HepG2 (cell line): ENCODE data around the gene EVA1C. TPM values are rescaled to one million over a fixed set of nuclear protein-coding genes. Genes with fewer than 3 reads are reported as not detected.

ENCODE experiments used
- ATAC-seq: fragments of 200-7000 bp; cut with Tn5 transposase; 3 replicates; pipeline ENCODE4 v1.9.1; 2020; ENCODE audit warnings: mild to moderate bottlenecking, moderate library complexity
- BruUV-seq: library from RNA; stranded (reverse); fragments of 400-500 nt; replicated peaks from 2 replicates; lab custom pipeline; 2021; lab: Mats Ljungman, UMichigan
- CTCF ChIA-PET: fragments of 300-600 bp; formaldehyde crosslinking; extraction: SDS; loops from one replicate; lab custom pipeline; 2021; ENCODE audit warnings: low total read pairs, inconsistent platforms, low intra/inter-chr PET ratio; lab: Yijun Ruan, JAX
- POLR2A ChIA-PET: fragments of 350-600 bp; sonication (Branson Sonifier 250); formaldehyde crosslinking; loops from one replicate; lab custom pipeline; 2020; ENCODE audit warnings: antibody characterized with exemption, inconsistent platforms; lab: Yijun Ruan, JAX
- DNase-seq: peaks from one replicate; pipeline ENCODE4 v3.0.0-alpha.2; 2015; ENCODE audit warnings: low spot score
- FAIRE-seq: peaks from 3 replicates; lab custom pipeline; 2011; peaks lifted over from hg19 to GRCh38; lab: Jason Lieb, UNC
- H2AFZ ChIP-seq: one replicate; pipeline ENCODE4 v1.6.1; 2011; ENCODE audit warnings: low read length, inconsistent platforms
- H3K27ac ChIP-seq: fragments of 300-600 bp; 3 replicates; pipeline ENCODE4 v1.8.0; 2011; ENCODE audit warnings: mixed run types, mild to moderate bottlenecking, mixed read lengths, low read length, inconsistent platforms; ENCODE audit not compliant: insufficient read depth; ENCODE audit errors: extremely low read length
- H3K27me3 ChIP-seq, 2 experiments: fragments of 200-600 bp in 1 of 2; 2 replicates in 1 of 2; 3 replicates in 1 of 2; pipeline versions ENCODE4 v1.6.0 to v1.8.0; 2011; ENCODE audit warnings: low read length in 2 of 2, mild to moderate bottlenecking in 2 of 2, moderate library complexity in 2 of 2, inconsistent platforms in 1 of 2; ENCODE audit not compliant: insufficient read depth in 2 of 2, control insufficient read depth in 1 of 2
- H3K36me3 ChIP-seq, 2 experiments: fragments of 200-600 bp in 1 of 2; replicated peaks in 1 of 2; 2 replicates in 1 of 2; 3 replicates in 1 of 2; pipeline versions ENCODE4 v1.5.1 to v1.8.0; 2011; ENCODE audit warnings: low read length in 2 of 2, inconsistent platforms in 1 of 2; ENCODE audit not compliant: insufficient read depth in 2 of 2, control insufficient read depth in 1 of 2
- H3K4me1 ChIP-seq: 2 replicates; pipeline ENCODE4 v1.5.1; 2012; ENCODE audit warnings: low read length, inconsistent platforms; ENCODE audit not compliant: insufficient read depth
- H3K4me2 ChIP-seq: 2 replicates; pipeline ENCODE4 v1.6.0; 2011; ENCODE audit warnings: low read depth, low read length, inconsistent platforms
- H3K4me3 ChIP-seq, 3 experiments: fragments of 200-600 bp in 1 of 3; sonication (generic), shearing (Covaris generic) in 1 of 3; replicated peaks in 1 of 3; 2 replicates each; pipeline ENCODE4 v1.5.1; 2011 to 2016; ENCODE audit warnings: low read length in 3 of 3, inconsistent platforms in 2 of 3, low read depth in 2 of 3, mild to moderate bottlenecking in 2 of 3, control low read depth in 1 of 3, mixed read lengths in 1 of 3; ENCODE audit not compliant: insufficient read depth in 1 of 3
- H3K79me2 ChIP-seq: one replicate; pipeline ENCODE4 v1.6.1; 2011; ENCODE audit warnings: low read length, inconsistent platforms; ENCODE audit not compliant: insufficient read depth
- H3K9ac ChIP-seq: 2 replicates; pipeline ENCODE4 v1.6.0; 2011; ENCODE audit warnings: mild to moderate bottlenecking, low read depth, low read length, inconsistent platforms; ENCODE audit not compliant: insufficient read depth
- H3K9me3 ChIP-seq: 2 replicates; pipeline ENCODE4 v1.5.1; 2012; ENCODE audit warnings: mild to moderate bottlenecking, low read length
- H4K20me1 ChIP-seq: 2 replicates; pipeline ENCODE4 v1.6.0; 2011; ENCODE audit warnings: inconsistent platforms, mild to moderate bottlenecking, low read length, moderate library complexity; ENCODE audit not compliant: insufficient read depth
- CHD4 ChIP-seq: fragments of 200-600 bp; sonication (generic); IDR thresholded peaks from 2 replicates; pipeline ENCODE4 v1.7.0; 2017; ENCODE audit warnings: mild to moderate bottlenecking, low read length, borderline replicate concordance
- IRX3 ChIP-seq: sonication (generic); formaldehyde crosslinking; IDR thresholded peaks from 2 replicates; pipeline ENCODE4 v1.8.1; 2023; ENCODE audit warnings: mild to moderate bottlenecking, low read depth, missing genetic modification reagents, borderline replicate concordance
- JUN ChIP-seq: sonication (generic); formaldehyde crosslinking; IDR thresholded peaks from 2 replicates; pipeline ENCODE4 v1.4.0; 2020; ENCODE audit warnings: mild to moderate bottlenecking, missing genetic modification reagents
- MLLT10 ChIP-seq: sonication (generic); formaldehyde crosslinking; IDR thresholded peaks from 2 replicates; pipeline ENCODE4 v1.4.0; 2020; ENCODE audit warnings: missing genetic modification reagents
- MTA1 ChIP-seq: sonication (generic); formaldehyde crosslinking; IDR thresholded peaks from 2 replicates; pipeline ENCODE4 v1.4.0; 2020; ENCODE audit warnings: missing genetic modification reagents, mild to moderate bottlenecking, borderline replicate concordance
- NKX3-1 ChIP-seq: sonication (generic); formaldehyde crosslinking; IDR thresholded peaks from 2 replicates; pipeline ENCODE4 v1.5.0; 2020; ENCODE audit warnings: missing genetic modification reagents
- ZSCAN9 ChIP-seq: IDR thresholded peaks from 2 replicates; pipeline ENCODE4 v1.6.1; 2016; ENCODE audit warnings: borderline replicate concordance
- WGBS: methylation state at CpG from one replicate; pipeline ENCODE4 v1.1.6; 2017; ENCODE audit warnings: low lambda C conversion rate; 5-methylcytosine and 5-hydroxymethylcytosine counted together
- in situ Hi-C: cut with HindIII; loops from 2 replicates; pipeline ENCODE4 v1.10.0; 2017; ENCODE audit warnings: low pct_unique_long_range_greater_than_20kb; ENCODE audit not compliant: extremely low pct_ligation_motif_present
- intact Hi-C: fragments of 100-400 bp; cut with micrococcal nuclease; formaldehyde crosslinking; loops from one replicate; pipeline ENCODE4 v1.10.0; 2022; ENCODE audit not compliant: unreplicated experiment
- polyA plus RNA-seq, 8 experiments: library from polyadenylated mRNA; depleted of rRNA in 3 of 8; stranded (reverse) in 7 of 8; unstranded in 1 of 8; fragments of >200 nt; fragmentation: Illumina TruSeq in 4 of 8; extraction: Trizol in 4 of 8; gene quantifications; 2 replicates each; pipeline versions ENCODE4 v1.2.1 to v1.2.3, GENCODE V29; 2011 to 2016; ENCODE audit warnings: low read depth in 4 of 8, missing spikeins in 1 of 8, mixed read lengths in 1 of 8; ENCODE audit not compliant: insufficient read depth in 1 of 8
- total RNA-seq, 5 experiments: library from RNA; depleted of rRNA; stranded (reverse); fragments of >200 nt; fragmentation: Illumina TruSeq; extraction: Trizol; gene quantifications; 2 replicates each; pipeline ENCODE4 v1.2.3, GENCODE V29; 2016; ENCODE audit warnings: low read depth in 1 of 5
- TF ChIP-seq, protein P1 (sequence below): sonication (generic); formaldehyde crosslinking; IDR thresholded peaks from 2 replicates; pipeline ENCODE4 v1.8.0; 2022; ENCODE audit warnings: mild to moderate bottlenecking, missing genetic modification reagents; ENCODE audit not compliant: insufficient replicate concordance

EVA1C gene
- total and polyA plus RNA-seq, 2 of the 13 experiments (the other 11 are each of a cell fraction or from before 2014, with no cell fraction given), result 0.29 to 0.34 TPM

DNA sequence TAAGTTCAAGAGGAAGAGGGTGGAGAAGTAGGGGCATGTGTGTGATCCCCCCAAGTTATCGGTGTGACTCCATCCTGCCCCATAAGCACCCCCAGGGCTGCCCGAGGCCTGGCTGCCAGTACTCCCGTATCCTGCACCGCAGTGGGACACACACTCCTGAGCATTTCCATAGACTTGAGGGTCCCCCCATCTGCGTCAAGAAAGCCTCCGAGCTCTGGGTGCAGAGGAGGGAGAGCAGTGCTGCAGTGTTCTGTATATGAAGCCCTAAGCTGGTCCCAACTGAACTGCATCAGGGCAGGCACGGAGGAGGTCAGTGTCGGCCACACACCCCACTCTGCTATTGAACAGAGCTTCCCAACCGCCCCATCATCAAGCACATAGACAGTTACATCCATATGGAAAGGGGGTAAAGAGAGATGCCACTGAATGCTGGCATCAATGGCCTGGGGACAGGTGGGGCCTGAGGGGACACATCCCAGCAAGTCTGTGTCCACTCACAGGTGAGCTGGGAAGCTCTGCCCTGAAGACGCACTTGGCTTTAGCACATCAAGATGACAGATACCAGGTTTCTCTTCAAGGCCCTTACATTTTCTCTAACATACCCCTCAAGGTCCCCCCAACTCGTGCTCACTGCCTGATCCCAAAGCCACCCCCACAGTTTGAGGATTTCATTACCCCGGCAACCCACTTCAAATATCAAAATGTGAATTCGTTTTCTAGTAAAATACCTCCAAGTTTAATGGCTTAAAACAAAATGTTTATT is 64.3 kb downstream of the EVA1C start:
- no peak for ATAC-seq
- in situ Hi-C loops (no loop called here), intact Hi-C loops (no loop called here)
- H3K9ac ChIP-seq, result no peak overlapping the region
- no peak for DNase-seq
- 85% methylated on average over 10 of the region's 13 CpGs for WGBS
- ChIA-PET POLR2A (no interaction called here), CTCF (no interaction called here)
- TF ChIP-seq IRX3 (CRISPR knock-in tag), result no peak
- TF ChIP-seq JUN (CRISPR knock-in tag), result no peak
- TF ChIP-seq MTA1 (CRISPR knock-in tag), result no peak
- no peak for TF ChIP-seq CHD4
- no peak for TF ChIP-seq MLLT10
- TF ChIP-seq, protein P1, sequence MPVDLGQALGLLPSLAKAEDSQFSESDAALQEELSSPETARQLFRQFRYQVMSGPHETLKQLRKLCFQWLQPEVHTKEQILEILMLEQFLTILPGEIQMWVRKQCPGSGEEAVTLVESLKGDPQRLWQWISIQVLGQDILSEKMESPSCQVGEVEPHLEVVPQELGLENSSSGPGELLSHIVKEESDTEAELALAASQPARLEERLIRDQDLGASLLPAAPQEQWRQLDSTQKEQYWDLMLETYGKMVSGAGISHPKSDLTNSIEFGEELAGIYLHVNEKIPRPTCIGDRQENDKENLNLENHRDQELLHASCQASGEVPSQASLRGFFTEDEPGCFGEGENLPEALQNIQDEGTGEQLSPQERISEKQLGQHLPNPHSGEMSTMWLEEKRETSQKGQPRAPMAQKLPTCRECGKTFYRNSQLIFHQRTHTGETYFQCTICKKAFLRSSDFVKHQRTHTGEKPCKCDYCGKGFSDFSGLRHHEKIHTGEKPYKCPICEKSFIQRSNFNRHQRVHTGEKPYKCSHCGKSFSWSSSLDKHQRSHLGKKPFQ (CRISPR knock-in tag), result no peak
- no peak for TF ChIP-seq ZSCAN9 (CRISPR knock-in tag)
- no peak for TF ChIP-seq NKX3-1 (CRISPR knock-in tag)
- no peak overlapping the region for H2AFZ ChIP-seq
- H3K36me3 ChIP-seq, result no peaks in the 10 kb centered on the region
- H3K4me1 ChIP-seq, result peaks cover 6% of the 10 kb centered on the region; the same call in 1 of the 2 replicates
- H3K79me2 ChIP-seq, result no peaks in the 10 kb centered on the region
- H4K20me1 ChIP-seq, result no peaks in the 10 kb centered on the region
- no peak overlapping the region for H3K4me2 ChIP-seq
- BruUV-seq, result no TSS peak
- H3K4me3 ChIP-seq, result no peak overlapping the region
- H3K27ac ChIP-seq, result no peak overlapping the region
- no peak for FAIRE-seq
- no peaks in the 10 kb centered on the region for H3K9me3 ChIP-seq
- H3K27me3 ChIP-seq, result no peaks in the 10 kb centered on the region
